Activated naive CD4-positive, alpha-beta T cell treated with anti-CD3 and anti-CD28 coated beads, Interleukin-2, amount 10 ng/mL, durations not matched to agents 5 hours and 36 hours (primary cell): ENCODE data around the gene AUTS2. TPM values are rescaled to one million over a fixed set of nuclear protein-coding genes. Genes with fewer than 3 reads are reported as not detected.

Experiments
- total RNA-seq, 2 experiments: library from RNA; stranded (reverse); gene quantifications; one replicate each; pipeline ENCODE4 v1.2.3, GENCODE V29; 2021

The AUTS2 gene
- 1 to 10 TPM; 3.3 to 4.5 TPM for total RNA-seq

DNA sequence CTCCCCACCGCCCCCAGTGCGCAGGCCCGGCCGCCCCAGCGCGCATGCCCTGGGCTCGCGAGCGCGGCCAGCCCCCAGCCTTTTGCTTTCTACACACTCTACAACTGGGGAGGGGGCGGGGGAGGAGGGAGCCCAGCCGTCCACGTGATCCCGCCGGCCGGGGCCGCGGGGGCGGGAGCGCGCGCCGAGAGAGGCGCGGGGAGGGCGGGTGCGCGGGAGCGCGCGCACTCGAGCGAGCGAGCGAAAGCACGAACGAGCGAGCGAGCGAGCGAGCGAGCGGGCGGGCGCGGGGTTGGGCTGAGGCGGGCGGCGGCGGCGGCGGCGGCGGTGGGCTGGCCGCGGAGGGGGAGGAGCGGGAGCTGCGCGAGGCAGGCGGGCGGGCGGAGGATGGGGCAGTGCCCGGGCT is at the start of gene AUTS2:
TSS of gene AUTS2 (plus strand) at position 395 of the 406 bp plus-strand sequence. CDS start 1,179 bp downstream, outside the sequence.

